Measurements from ENCODE around the gene H2BK1.

DNA sequence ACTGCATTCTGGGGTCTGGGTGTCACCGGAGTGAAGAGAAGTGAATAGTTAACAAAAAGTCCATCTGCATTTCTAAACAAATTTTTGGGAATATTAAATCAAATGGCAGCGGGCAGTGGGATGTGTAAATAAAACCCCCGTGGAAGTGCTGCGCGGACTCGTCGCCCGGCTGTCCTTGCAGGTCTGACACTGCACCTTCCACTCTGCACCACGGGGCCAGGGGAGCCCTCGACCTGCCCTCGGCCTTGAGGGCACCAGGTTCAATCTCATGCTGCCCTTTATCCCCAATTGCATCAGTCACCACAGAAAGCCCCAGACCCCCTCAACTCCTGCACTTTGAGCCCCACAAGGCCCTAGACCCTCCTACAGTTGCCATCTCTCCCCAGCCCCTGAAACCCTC lies 44.6 kb upstream of the H2BK1 start:
- TF ChIP-seq, protein P1, sequence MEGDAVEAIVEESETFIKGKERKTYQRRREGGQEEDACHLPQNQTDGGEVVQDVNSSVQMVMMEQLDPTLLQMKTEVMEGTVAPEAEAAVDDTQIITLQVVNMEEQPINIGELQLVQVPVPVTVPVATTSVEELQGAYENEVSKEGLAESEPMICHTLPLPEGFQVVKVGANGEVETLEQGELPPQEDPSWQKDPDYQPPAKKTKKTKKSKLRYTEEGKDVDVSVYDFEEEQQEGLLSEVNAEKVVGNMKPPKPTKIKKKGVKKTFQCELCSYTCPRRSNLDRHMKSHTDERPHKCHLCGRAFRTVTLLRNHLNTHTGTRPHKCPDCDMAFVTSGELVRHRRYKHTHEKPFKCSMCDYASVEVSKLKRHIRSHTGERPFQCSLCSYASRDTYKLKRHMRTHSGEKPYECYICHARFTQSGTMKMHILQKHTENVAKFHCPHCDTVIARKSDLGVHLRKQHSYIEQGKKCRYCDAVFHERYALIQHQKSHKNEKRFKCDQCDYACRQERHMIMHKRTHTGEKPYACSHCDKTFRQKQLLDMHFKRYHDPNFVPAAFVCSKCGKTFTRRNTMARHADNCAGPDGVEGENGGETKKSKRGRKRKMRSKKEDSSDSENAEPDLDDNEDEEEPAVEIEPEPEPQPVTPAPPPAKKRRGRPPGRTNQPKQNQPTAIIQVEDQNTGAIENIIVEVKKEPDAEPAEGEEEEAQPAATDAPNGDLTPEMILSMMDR (IDR thresholded peaks at IDR 0.05; ENCODE audit: low read length): no peak
- no peak for TF ChIP-seq EZH2 (optimal IDR thresholded peaks at IDR 0.05; ENCODE audit: low read depth, low read length)

Data from MM.1S (cell line).